ENCODE measurements around the gene SLC1A3.

The SLC1A3 gene

GRCh38 chr5:36679221-36679989, 73.0 kb downstream of the SLC1A3 start:
- no peaks in the 10 kb centered on the region for H3K9me3 ChIP-seq (ENCODE audit: insufficient read depth, low read length)
- H3K4me3 ChIP-seq (ENCODE audit: insufficient read length, low read depth) = no peak overlapping the region
- H3K9ac ChIP-seq (ENCODE audit: insufficient read length, low read depth) = no peak overlapping the region
- TF ChIP-seq SUZ12 (IDR thresholded peaks at IDR 0.05; ENCODE audit: extremely low read depth, insufficient read depth, insufficient read length) (no peak), YY1 (IDR thresholded peaks at IDR 0.05; ENCODE audit: insufficient read depth, insufficient read length) (no peak), ZNF274 (IDR thresholded peaks at IDR 0.05; ENCODE audit: low read depth, low read length) (no peak)
- no peaks in the 10 kb centered on the region for H3K27me3 ChIP-seq (ENCODE audit: insufficient read depth, insufficient read length)
- peaks cover 55% of the 10 kb centered on the region for H3K36me3 ChIP-seq (ENCODE audit: insufficient read depth, insufficient read length, low read length)
- no peak for DNase-seq (ENCODE audit: low read depth, low spot score)
- no peaks in the 10 kb centered on the region for H3K4me1 ChIP-seq (ENCODE audit: insufficient read depth, insufficient read length)

- H3K27me3 ChIP-seq (ENCODE audit: insufficient read depth, insufficient read length) = no peaks in the 10 kb centered on the region
- no peaks in the 10 kb centered on the region for H3K9me3 ChIP-seq (ENCODE audit: insufficient read depth, low read length)
- H3K36me3 ChIP-seq (ENCODE audit: insufficient read depth, insufficient read length, low read length) = peaks cover 49% of the 10 kb centered on the region
- no peaks in the 10 kb centered on the region for H3K4me1 ChIP-seq (ENCODE audit: insufficient read depth, insufficient read length)
- TF ChIP-seq YY1 (IDR thresholded peaks at IDR 0.05; ENCODE audit: insufficient read depth, insufficient read length) = no peak
- TF ChIP-seq SUZ12 (IDR thresholded peaks at IDR 0.05; ENCODE audit: extremely low read depth, insufficient read depth, insufficient read length) = no peak
- H3K9ac ChIP-seq (ENCODE audit: insufficient read length, low read depth) = no peak overlapping the region
- H3K4me3 ChIP-seq (ENCODE audit: insufficient read length, low read depth) = no peak overlapping the region
- no peak for DNase-seq (ENCODE audit: low read depth, low spot score)
These were observed 73.7 kb downstream of the SLC1A3 start for GRCh38 chr5:36680066-36680465.

- Histone ChIP-seq H3K36me3 (ENCODE audit: insufficient read depth, insufficient read length, low read length) (peaks cover 53% of the 10 kb centered on the region), H3K9ac (ENCODE audit: insufficient read length, low read depth) (no peak overlapping the region), H3K9me3 (ENCODE audit: insufficient read depth, low read length) (no peaks in the 10 kb centered on the region), H3K27me3 (ENCODE audit: insufficient read depth, insufficient read length) (no peaks in the 10 kb centered on the region), H3K4me1 (ENCODE audit: insufficient read depth, insufficient read length) (no peaks in the 10 kb centered on the region), H3K4me3 (ENCODE audit: insufficient read length, low read depth) (no peak overlapping the region)
- DNase-seq (ENCODE audit: low read depth, low spot score) = no peak
- TF ChIP-seq YY1 (IDR thresholded peaks at IDR 0.05; ENCODE audit: insufficient read depth, insufficient read length) (no peak), ZNF274 (IDR thresholded peaks at IDR 0.05; ENCODE audit: low read depth, low read length) (no peak), SUZ12 (IDR thresholded peaks at IDR 0.05; ENCODE audit: extremely low read depth, insufficient read depth, insufficient read length) (no peak)
These were observed 75.3 kb downstream of the SLC1A3 start for GRCh38 chr5:36681711-36682110.

- H3K36me3 ChIP-seq (ENCODE audit: insufficient read depth, insufficient read length, low read length) = peaks cover 49% of the 10 kb centered on the region
- H3K4me1 ChIP-seq (ENCODE audit: insufficient read depth, insufficient read length) = no peaks in the 10 kb centered on the region
- no peak overlapping the region for H3K9ac ChIP-seq (ENCODE audit: insufficient read length, low read depth)
- H3K27me3 ChIP-seq (ENCODE audit: insufficient read depth, insufficient read length) = no peaks in the 10 kb centered on the region
- TF ChIP-seq ZNF274 (IDR thresholded peaks at IDR 0.05; ENCODE audit: low read depth, low read length) (no peak), SUZ12 (IDR thresholded peaks at IDR 0.05; ENCODE audit: extremely low read depth, insufficient read depth, insufficient read length) (no peak), YY1 (IDR thresholded peaks at IDR 0.05; ENCODE audit: insufficient read depth, insufficient read length) (no peak)
- H3K9me3 ChIP-seq (ENCODE audit: insufficient read depth, low read length) = no peaks in the 10 kb centered on the region
- no peak overlapping the region for H3K4me3 ChIP-seq (ENCODE audit: insufficient read length, low read depth)
- no peak for DNase-seq (ENCODE audit: low read depth, low spot score)
These were observed 76.1 kb downstream of the SLC1A3 start for GRCh38 chr5:36682499-36682898.

GRCh38 chr5:36683821-36684434, 77.5 kb downstream of the SLC1A3 start:
- Histone ChIP-seq H3K4me1 (ENCODE audit: insufficient read depth, insufficient read length) (no peaks in the 10 kb centered on the region), H3K27me3 (ENCODE audit: insufficient read depth, insufficient read length) (no peaks in the 10 kb centered on the region), H3K9ac (ENCODE audit: insufficient read length, low read depth) (no peak overlapping the region), H3K9me3 (ENCODE audit: insufficient read depth, low read length) (no peaks in the 10 kb centered on the region), H3K4me3 (ENCODE audit: insufficient read length, low read depth) (no peak overlapping the region), H3K36me3 (ENCODE audit: insufficient read depth, insufficient read length, low read length) (peaks cover 42% of the 10 kb centered on the region)
- no peak for DNase-seq (ENCODE audit: low read depth, low spot score)
- TF ChIP-seq ZNF274 (IDR thresholded peaks at IDR 0.05; ENCODE audit: low read depth, low read length) (no peak), YY1 (IDR thresholded peaks at IDR 0.05; ENCODE audit: insufficient read depth, insufficient read length) (no peak), SUZ12 (IDR thresholded peaks at IDR 0.05; ENCODE audit: extremely low read depth, insufficient read depth, insufficient read length) (no peak)

- peaks cover 27% of the 10 kb centered on the region for H3K36me3 ChIP-seq (ENCODE audit: insufficient read depth, insufficient read length, low read length)
- DNase-seq (ENCODE audit: low read depth, low spot score) = no peak
- TF ChIP-seq ZNF274 (IDR thresholded peaks at IDR 0.05; ENCODE audit: low read depth, low read length) = no peak
- TF ChIP-seq SUZ12 (IDR thresholded peaks at IDR 0.05; ENCODE audit: extremely low read depth, insufficient read depth, insufficient read length) = no peak
- TF ChIP-seq YY1 (IDR thresholded peaks at IDR 0.05; ENCODE audit: insufficient read depth, insufficient read length) = no peak
- H3K9ac ChIP-seq (ENCODE audit: insufficient read length, low read depth) = no peak overlapping the region
- no peaks in the 10 kb centered on the region for H3K27me3 ChIP-seq (ENCODE audit: insufficient read depth, insufficient read length)
- no peak overlapping the region for H3K4me3 ChIP-seq (ENCODE audit: insufficient read length, low read depth)
- H3K4me1 ChIP-seq (ENCODE audit: insufficient read depth, insufficient read length) = no peaks in the 10 kb centered on the region
- no peaks in the 10 kb centered on the region for H3K9me3 ChIP-seq (ENCODE audit: insufficient read depth, low read length)
These were observed 79.4 kb downstream of the SLC1A3 start for GRCh38 chr5:36685631-36686288.

- H3K9ac ChIP-seq (ENCODE audit: insufficient read length, low read depth) = no peak overlapping the region
- H3K4me3 ChIP-seq (ENCODE audit: insufficient read length, low read depth) = no peak overlapping the region
- no peaks in the 10 kb centered on the region for H3K4me1 ChIP-seq (ENCODE audit: insufficient read depth, insufficient read length)
- no peak for DNase-seq (ENCODE audit: low read depth, low spot score)
- no peak for TF ChIP-seq ZNF274 (IDR thresholded peaks at IDR 0.05; ENCODE audit: low read depth, low read length)
- TF ChIP-seq YY1 (IDR thresholded peaks at IDR 0.05; ENCODE audit: insufficient read depth, insufficient read length) = no peak
- no peak for TF ChIP-seq SUZ12 (IDR thresholded peaks at IDR 0.05; ENCODE audit: extremely low read depth, insufficient read depth, insufficient read length)
- H3K27me3 ChIP-seq (ENCODE audit: insufficient read depth, insufficient read length) = peaks cover 3% of the 10 kb centered on the region
- H3K36me3 ChIP-seq (ENCODE audit: insufficient read depth, insufficient read length, low read length) = peaks cover 27% of the 10 kb centered on the region
- H3K9me3 ChIP-seq (ENCODE audit: insufficient read depth, low read length) = no peaks in the 10 kb centered on the region
These were observed 80.5 kb downstream of the SLC1A3 start for GRCh38 chr5:36686881-36687280.
